Stomach (tissue), 4 donors: Measurements from ENCODE around the gene TERC.

ENCODE experiments used
- POLR2A ChIP-seq, 4 donors: fragments of 450-650 bp; IDR thresholded peaks; one replicate each; pipeline ENCODE4 v1.6.1; 2016; ENCODE audit warnings: antibody characterized with exemption in 4 of 4, control low read depth in 2 of 4, mild to moderate bottlenecking in 1 of 4, moderate library complexity in 1 of 4
- TF ChIP-seq, protein P1 (sequence below), 7 experiments: fragments of 450-650 bp in 4 of 7; fragments of 200-600 bp in 3 of 7; sonication (generic) in 3 of 7; IDR thresholded peaks; one replicate each; pipeline ENCODE4 v1.5.1; 2016 to 2019; ENCODE audit warnings: antibody characterized with exemption in 7 of 7, control low read depth in 2 of 7, mild to moderate bottlenecking in 1 of 7

DNA sequence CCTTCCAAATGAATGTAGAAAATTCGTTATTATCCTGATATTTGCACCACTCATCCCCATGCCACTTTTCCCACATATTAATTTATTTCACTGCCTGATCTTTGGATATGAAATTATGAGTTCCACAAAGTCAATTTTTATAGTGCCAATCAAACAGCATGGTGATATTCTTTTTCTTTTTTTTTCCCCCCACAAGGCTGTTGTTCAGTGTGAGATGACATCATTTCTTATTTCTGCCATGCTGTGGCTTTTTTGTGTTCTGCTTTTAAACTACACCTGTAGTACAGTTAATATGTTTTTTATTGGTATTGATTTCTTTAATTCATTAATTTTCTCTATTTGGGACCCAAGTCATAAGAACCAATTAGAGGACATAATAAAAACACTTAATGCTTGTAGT, 22.9 kb upstream of the TERC start:
- TF ChIP-seq, protein P1, sequence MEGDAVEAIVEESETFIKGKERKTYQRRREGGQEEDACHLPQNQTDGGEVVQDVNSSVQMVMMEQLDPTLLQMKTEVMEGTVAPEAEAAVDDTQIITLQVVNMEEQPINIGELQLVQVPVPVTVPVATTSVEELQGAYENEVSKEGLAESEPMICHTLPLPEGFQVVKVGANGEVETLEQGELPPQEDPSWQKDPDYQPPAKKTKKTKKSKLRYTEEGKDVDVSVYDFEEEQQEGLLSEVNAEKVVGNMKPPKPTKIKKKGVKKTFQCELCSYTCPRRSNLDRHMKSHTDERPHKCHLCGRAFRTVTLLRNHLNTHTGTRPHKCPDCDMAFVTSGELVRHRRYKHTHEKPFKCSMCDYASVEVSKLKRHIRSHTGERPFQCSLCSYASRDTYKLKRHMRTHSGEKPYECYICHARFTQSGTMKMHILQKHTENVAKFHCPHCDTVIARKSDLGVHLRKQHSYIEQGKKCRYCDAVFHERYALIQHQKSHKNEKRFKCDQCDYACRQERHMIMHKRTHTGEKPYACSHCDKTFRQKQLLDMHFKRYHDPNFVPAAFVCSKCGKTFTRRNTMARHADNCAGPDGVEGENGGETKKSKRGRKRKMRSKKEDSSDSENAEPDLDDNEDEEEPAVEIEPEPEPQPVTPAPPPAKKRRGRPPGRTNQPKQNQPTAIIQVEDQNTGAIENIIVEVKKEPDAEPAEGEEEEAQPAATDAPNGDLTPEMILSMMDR (IDR thresholded peaks at IDR 0.05), result no peak
- TF ChIP-seq POLR2A (IDR thresholded peaks at IDR 0.05), result no peak
